NCI-H774 (cell line): Measurements from ENCODE around the gene MAGI2.
A peak's percentile ranks its signal among the peaks of the same experiment; 100 is the strongest.

Experiments
- DNase-seq: peaks from one replicate; lab custom pipeline; 2025; lab: John Stamatoyannopoulos, UW

Gene MAGI2

GRCh38 chr7:78081344-78081743, 1372.1 kb downstream of the MAGI2 start:
- no peak for DNase-seq

DNA sequence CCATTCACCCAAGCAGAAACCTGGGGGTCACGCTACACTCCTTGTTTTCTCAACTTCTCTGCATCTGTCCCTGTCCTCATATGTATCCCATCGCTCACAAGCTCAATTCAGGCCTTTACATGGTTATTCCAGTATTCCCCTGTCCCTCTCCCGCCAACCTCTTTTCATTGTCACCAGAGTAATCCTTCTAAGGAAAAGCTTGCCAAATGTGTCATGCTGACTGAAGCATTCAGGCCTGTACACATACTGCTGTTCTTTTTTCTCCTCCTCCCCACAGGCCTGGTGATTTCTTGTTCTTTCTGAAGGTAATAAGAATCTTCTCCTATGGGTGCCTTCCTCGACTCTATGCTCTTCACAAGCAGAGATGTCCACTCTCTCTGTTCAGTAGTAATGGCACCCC, 1372.7 kb downstream of the MAGI2 start:
- no peak for DNase-seq

DNA sequence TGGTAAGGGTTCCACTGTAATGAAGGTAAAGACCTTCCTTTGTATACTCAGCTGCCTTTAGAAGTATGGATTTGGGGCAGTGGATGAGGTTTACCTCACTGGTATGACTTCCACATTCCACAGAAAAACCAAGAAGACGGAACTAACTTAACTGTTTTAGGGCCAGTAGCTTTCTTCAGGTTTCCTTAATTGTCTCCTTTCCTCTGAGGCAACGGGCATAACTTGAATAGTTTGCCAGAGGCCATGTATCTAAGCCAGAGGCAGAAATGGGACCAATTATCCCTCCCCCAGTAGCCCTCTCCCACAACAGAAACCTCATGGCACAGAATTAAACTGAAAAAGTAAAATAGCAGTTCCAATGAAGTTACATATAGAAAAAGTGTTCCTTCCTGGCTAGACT, 1373.2 kb downstream of the MAGI2 start:
- DNase-seq, result no peak

DNA sequence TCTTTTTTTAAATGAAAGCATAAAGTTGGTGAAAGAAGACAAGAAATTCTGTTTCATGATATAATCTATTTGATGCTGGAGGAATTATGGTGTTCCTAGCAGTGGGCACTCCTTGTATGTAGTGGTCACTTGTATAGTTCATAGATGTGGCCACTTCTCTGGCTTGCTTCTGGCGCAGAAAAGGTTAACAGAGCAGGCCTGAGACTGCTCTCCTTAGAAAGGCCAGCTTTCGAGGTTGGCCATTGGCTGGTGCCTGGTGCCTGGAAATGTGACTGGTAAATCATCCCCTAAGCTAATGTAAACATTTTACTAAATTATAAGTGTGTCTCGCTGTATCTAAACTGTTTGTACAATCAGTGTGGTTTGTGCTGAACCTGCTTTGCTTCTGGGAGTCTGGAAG, 1378.8 kb downstream of the MAGI2 start:
- peak; percentile 43 for DNase-seq

- peak; percentile 13 for DNase-seq
Measured at GRCh38 chr7:78073609-78074382, 1379.7 kb downstream of the MAGI2 start.

- DNase-seq, result no peak
Measured at GRCh38 chr7:78072201-78072590, 1381.3 kb downstream of the MAGI2 start.

DNA sequence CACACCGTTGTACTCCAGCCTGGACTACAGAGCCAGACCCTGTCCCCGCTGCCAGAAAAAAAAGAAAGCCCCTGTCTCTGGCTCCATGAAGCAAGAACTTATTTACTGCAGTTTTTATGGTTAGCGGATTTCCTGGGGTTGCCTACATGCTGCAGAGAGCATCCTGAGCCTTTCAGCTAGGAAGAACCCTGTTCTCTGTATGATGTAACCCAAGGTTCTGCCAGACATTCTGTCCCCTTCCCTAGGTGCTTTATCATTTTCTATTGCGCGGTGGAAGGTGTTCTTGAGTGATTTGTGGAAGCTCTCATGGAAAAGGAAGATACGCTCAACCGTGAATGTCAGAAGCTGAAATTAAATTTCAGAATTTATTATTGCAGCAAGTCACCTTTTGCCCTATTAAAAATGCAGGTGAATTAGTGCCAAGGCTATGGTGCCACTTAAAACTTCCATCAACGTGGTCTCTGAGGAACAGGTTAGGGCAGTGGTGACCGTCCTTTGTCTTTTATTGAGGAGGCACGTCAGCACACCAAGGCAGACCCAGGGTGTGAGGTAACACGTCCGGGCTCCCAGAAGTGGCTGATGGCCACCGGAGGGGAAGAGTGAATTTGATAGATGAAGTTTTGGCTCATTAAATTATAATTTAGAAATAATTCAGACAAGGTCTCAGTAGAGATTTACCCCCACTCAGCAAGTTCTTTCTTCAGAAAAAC, 1381.8 kb downstream of the MAGI2 start:
- no peak for DNase-seq

GRCh38 chr7:78066599-78066998, 1386.9 kb downstream of the MAGI2 start:
- no peak for DNase-seq

DNA sequence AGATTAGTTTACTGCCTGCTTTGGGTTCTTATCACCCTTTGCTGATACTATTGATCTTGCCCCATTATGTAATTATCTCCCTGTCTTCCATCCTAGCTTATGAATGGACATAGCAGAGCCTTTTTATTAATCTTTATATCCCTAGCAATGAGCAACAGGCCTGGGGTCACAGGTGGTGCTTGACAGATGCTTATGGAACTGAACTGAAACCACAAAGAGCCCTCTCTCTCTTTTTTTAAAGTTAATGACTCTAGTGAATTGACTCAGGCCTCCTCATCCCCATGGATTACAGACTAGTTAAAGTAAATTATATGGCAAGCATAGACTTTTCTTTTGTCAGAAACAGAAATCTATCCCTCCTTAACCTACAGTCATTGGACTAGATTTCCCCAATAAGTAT, 1389.7 kb downstream of the MAGI2 start:
- DNase-seq, result no peak

DNA sequence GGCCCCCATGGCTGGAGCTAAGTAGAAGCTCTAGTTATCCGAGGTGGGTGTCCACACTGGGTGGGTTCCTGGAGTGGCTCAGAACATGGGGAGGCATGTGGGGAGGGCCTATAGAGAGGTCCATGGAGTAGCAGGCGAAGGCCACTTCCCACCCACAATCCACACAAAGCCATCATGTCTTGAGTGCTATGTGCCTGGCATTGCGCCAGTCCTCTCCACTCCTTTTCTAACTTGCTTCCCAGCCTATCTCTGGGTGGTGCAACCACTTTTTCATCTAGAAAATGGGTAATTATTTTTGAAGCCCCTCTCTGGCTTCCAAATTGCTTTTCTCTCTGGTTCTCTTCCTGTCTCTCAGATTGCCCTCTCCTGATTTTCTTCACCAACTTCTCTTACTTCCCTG, 1391.3 kb downstream of the MAGI2 start:
- no peak for DNase-seq

DNA sequence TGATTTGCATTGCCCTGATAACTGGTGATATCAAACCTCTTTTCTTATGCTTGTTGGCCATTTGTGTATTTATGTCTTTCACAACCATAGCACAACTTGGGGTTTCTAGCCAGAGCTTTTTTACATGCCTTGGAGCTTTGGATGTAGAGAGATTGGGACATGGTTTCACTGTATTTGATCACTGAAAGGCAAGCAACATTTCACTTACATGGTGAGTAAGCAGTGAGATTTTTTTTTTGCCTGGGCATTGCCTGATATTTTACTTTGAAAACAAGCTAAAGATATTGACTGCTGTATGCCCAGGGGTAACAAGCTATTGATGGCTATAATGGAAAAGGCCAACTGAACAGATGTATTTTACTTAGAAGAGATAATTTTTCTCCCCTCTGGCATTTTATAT, 1395.9 kb downstream of the MAGI2 start:
- DNase-seq, result no peak

DNA sequence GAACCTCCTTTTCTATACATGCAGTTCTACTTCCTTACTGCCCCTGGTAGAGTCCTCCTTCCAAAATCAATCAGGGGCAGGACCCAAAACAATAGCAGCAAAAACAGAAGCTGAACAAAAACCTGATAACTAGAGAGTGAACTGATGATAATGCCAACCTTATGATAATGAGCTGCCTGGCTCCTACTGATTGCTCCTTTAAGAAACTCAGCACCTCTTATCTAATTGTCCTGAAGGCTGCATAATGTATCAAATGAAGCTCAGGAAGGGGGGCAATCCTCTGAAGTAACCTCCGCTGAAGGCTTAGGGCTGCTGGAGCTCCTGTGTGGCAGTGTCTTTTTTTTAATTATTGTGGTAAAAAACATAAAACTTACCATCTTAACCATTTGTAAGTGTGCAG, 1397.9 kb downstream of the MAGI2 start:
- no peak for DNase-seq

DNA sequence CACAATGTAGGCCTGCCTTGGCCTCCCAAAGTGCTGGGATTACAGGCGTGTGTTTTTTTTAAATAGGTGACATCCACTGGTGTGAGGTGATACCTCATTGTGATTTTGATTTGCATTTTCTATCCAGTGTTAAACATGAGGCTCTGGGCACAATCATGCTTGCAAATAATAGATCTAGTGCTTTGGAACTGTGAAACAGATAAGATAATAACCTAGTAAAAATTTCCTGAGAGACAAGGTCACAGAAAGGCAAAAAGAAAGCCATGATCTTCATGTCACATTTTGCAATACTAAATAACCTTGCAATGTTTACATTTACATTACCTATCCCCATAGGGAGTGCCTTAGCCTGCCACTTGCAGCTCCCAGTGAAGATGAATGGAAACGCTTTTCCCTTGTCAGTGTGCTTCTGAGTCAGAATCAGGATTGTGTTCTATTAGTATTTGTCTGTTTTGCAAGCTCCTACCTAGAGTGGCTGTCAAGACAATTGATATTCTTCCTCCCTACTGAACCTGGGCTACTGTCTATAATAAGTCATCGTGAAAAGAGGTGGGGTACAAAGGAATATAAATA, 1398.4 kb downstream of the MAGI2 start:
- no peak for DNase-seq

DNA sequence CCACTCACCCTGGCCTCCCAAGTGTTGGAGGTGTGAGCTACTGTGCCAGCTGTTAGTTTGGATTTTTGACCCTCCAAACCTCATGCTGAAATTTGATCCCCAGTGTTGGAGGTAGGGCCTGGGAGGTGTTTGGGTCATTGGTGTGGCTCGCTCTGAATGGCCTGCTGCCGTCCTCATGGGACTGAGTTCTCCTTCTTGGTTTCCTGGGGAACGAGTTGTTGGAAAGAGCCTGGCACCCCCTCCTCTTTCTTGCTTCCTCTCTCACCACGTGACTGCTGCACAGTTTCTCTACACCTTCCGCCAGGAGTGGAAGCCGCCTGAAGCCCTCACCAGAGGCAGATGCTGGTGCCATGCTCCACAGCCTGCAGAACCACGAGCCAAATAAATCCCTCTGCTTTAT, 1401.4 kb downstream of the MAGI2 start:
- no peak for DNase-seq

- no peak for DNase-seq
Measured at GRCh38 chr7:78047800-78048199, 1405.7 kb downstream of the MAGI2 start.

GRCh38 chr7:78043159-78043558, 1410.3 kb downstream of the MAGI2 start:
- DNase-seq, result no peak

DNA sequence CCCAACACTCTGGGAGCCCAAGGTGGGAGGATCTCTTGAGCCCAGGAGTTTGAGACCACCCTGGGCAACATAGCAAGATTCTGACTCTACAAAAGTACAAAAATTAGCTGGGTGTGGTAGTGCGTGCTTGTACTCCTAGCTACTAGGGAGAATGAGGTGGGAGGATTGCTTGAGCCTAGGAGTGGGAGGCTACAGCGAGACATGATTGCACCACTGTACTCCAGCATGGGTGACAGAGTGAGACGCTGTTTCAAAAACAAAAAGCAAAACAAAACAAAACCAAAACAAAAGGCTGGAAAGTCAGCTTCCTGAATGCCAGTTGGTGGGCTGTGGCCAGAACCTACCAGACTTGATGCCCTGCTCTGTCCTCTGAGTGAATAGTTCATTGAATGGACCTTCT, 1412.0 kb downstream of the MAGI2 start:
- DNase-seq, result no peak

DNA sequence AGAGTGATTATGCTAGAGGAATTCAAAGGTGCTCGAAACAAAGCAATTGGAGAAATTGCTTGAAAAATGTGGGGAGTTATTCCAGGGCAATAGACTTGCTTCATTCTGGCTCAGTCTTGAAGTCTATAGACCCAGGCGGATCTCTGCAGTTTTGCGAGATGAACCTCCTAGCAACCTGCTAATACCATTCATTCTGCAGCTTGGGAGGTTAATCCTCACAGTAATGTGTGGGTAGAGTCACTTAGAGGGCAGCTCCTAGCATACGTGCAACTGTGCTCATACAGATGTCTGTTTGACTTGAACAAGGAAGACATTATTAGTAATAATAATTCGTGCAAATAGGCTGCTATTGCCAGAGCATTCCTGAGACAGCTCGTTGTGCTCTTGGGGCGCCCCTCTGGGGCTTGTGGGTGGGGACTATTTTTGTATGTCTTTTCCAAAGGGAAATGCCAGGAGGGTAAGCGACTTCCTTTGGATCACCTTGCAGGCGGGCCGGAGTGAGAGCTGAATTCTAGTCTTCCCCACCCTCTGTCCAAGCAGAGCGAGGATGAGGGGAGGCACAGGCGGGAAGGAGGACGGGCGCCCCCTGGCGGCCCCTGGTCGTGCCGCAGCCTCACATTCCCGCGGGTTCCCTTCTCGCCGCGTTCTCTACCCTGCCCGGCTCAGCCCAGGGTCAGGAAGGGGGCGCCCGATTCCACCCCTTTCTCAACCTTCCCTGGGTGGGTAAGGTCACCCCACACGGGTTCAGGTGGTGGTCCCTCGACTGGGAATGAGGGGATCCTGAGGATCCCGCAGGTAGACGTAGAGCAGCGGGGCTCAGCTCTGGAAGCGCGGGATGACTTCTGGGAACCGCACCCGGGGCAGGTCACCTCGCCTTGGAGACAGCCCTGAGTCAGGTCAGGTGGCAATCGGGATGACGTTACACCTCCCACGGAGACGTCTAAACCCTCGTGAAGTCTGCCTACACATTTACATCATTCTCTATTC, 1413.4 kb downstream of the MAGI2 start:
- DNase-seq, result no peak

- DNase-seq, result no peak
Measured at GRCh38 chr7:78038465-78039080, 1414.9 kb downstream of the MAGI2 start.

DNA sequence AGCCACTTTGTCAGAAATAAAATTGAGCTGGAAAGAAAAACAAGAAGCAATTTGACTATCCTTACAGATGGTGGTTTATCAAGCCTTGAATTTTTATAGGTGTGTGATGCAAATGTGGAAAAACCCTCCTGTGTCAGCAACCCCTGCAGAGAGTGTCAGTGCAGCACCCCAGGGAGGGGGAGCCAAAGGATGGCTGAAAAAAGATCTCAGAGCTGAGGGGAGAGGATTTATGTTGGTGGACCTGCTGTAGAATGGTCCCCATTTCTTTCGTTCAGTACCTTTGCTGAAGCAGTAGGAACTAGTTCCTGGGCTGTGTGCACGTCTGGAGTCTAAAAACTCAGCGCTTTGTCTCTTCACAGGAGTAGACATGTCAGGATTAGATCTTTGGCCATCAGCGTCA, 1415.9 kb downstream of the MAGI2 start:
- no peak for DNase-seq

GRCh38 chr7:78033410-78033809, 1420.1 kb downstream of the MAGI2 start:
- no peak for DNase-seq

- DNase-seq, result no peak
Measured at GRCh38 chr7:78026492-78026891, 1427.0 kb downstream of the MAGI2 start.
